Breast epithelium (tissue), 3 donors: Measurements from ENCODE around the gene AGPAT1.

Experiments used
- POLR2A ChIP-seq: fragments of 450-650 bp; IDR thresholded peaks from one replicate; pipeline ENCODE4 v1.6.1; 2016; ENCODE audit warnings: antibody characterized with exemption, mild to moderate bottlenecking, moderate library complexity
- POLR2AphosphoS5 ChIP-seq, 3 donors: sonication (generic); formaldehyde crosslinking; IDR thresholded peaks; one replicate each; pipeline ENCODE4 v1.6.1; 2017; ENCODE audit warnings: antibody characterized with exemption in 3 of 3
- TF ChIP-seq, protein P1 (sequence below), 3 donors: fragments of 450-650 bp; IDR thresholded peaks; one replicate each; pipeline ENCODE4 v1.5.1; 2016 to 2017; ENCODE audit warnings: antibody characterized with exemption in 3 of 3, mild to moderate bottlenecking in 3 of 3, moderate library complexity in 3 of 3

DNA sequence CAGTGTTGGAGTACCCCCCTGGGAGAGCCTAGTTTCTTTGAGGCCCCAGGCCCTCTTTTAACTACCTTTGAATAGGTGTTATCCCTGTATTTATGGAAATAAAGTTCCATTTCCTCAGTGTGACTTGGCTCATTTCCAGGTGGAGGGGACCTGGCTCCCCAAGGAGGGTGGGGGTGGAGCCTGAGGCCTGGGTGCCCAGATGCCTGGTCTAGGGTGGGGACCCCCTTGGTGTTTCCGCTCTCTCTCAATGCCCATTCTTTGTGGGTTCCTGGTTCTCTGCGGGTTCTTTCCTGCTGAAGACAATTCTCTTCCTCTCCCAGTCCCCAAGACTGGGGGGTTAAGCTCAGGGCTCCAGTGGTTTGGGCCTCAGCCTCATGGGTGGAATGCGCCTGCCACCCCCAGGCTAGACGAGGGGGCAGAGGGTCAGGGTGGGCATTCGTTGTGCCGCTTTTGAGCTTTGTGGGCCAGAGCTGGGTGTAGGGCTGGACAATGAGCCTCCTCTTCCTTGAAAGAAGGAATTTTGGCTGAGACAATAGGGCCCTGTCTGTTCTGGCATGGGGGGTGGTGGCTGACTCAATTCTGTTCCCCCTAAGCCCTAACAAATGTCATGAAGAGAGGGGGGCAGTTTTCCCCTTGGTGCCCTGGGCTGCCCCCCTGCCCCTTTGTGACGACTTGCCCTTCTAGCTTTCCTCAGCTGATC is 12.2 kb downstream of the AGPAT1 start:
- TF ChIP-seq, protein P1, sequence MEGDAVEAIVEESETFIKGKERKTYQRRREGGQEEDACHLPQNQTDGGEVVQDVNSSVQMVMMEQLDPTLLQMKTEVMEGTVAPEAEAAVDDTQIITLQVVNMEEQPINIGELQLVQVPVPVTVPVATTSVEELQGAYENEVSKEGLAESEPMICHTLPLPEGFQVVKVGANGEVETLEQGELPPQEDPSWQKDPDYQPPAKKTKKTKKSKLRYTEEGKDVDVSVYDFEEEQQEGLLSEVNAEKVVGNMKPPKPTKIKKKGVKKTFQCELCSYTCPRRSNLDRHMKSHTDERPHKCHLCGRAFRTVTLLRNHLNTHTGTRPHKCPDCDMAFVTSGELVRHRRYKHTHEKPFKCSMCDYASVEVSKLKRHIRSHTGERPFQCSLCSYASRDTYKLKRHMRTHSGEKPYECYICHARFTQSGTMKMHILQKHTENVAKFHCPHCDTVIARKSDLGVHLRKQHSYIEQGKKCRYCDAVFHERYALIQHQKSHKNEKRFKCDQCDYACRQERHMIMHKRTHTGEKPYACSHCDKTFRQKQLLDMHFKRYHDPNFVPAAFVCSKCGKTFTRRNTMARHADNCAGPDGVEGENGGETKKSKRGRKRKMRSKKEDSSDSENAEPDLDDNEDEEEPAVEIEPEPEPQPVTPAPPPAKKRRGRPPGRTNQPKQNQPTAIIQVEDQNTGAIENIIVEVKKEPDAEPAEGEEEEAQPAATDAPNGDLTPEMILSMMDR (IDR thresholded peaks at IDR 0.05), result no peak
- TF ChIP-seq POLR2A, result no peak
- TF ChIP-seq POLR2AphosphoS5 (IDR thresholded peaks at IDR 0.05), result no peak
